ENCODE measurements around the gene SOCS7.

DNA sequence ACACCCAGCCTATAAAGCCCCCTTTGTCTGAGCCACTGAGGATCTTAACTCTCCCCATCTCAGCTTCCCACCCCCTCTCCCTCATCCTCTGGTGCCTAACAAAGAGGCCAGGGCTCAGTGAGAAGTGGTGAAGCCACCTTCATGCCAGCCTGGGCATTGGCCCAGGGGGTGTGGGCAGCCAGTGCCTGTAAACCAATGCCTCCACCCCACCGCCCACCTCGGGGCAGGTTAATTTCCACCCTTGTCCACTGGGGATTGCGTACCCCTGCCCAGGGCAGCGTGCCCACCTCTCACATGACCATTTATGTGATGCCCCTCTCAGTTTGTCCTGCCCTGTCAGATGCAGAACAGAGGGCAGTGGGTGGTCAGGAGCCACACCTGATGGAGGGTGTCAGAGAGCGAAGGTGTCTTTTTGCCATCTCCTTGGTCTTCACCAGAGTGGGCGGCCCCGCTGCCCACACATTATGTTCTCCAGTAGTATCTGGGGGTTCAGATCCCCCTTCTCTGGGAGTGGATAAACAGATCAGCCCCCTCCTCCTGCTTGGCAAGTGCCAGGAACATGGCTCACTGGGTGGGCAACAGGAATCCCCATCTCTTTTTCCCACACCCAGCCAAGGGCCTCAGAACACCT lies 66.5 kb downstream of the SOCS7 start:
- TF ChIP-seq SIN3A (IDR thresholded peaks at IDR 0.05; ENCODE audit: borderline replicate concordance, insufficient read depth, low read depth, low read length) (no peak), CTCF (IDR thresholded peaks at IDR 0.05) (no peak), POLR2AphosphoS5 (IDR thresholded peaks at IDR 0.05; ENCODE audit: low read depth, low read length) (no peak)

All from Panc1 (cell line).